GM19455 (cell line): ENCODE results near the gene SPATA46.
"Not testable (repeated sequence)": the region's sequence is repeated elsewhere in the genome, so short reads cannot be mapped to it uniquely, and the experiment has no call there.

ENCODE experiments used
- ATAC-seq: cut with Tn5 transposase; IDR thresholded peaks from one replicate; pipeline ENCODE4 v1.9.1; 2021; ENCODE audit not compliant: unreplicated experiment

The SPATA46 gene, protein sequence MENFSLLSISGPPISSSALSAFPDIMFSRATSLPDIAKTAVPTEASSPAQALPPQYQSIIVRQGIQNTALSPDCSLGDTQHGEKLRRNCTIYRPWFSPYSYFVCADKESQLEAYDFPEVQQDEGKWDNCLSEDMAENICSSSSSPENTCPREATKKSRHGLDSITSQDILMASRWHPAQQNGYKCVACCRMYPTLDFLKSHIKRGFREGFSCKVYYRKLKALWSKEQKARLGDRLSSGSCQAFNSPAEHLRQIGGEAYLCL

GRCh38 chr1:162376691-162377090, at the start of gene SPATA46:
TSS of gene SPATA46 (minus strand) at chr1:162376854. CDS start at chr1:162376790, 64 bp downstream.
- ATAC-seq, result no peak

GRCh38 chr1:162422662-162423375, 46.2 kb upstream of the SPATA46 start:
- ATAC-seq, result no peak

DNA sequence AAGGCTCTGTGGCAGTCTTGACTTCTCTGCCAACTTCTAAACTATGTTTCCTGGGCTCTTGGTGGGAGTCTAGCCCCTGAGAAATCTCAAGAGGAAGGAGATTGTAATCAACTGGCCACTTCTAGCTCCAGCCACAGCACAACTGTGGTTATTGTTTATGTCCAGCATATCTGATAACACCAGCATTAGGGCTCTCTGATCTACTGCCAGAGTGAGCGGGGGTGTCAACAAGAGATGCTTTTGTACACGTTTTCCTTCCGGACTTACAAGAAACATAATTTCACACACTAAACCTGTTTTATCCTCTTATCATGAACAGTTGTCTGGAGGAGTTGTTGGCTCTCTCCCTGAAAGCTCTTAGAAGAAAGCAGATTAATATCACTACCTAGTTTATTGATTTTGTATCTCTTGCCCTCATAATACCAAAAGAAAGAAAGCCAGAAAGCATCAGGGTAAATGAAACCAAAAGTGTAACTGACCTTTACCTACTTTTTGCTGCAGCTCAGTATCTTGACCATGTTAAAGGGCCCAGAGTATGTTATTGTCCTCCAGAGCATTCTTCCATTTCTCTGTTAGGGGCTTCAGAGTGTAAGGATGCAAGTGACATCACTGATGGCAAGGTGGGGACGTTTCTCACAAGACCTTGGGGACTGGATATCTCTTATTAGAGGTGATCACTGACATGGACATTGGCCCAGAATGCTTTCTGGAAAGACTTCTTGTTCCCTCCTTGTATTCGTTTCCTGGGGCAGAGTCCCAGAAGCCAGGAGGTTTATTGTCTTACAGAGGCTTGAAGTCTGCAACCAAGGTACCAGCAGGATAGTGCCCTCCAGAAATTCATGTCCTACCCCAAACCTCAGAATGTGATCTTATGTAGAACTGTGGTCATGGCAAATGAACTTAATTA, 44.9 kb upstream of the SPATA46 start:
- ATAC-seq, result no peak

GRCh38 chr1:162420120-162420519, 43.5 kb upstream of the SPATA46 start:
- no peak for ATAC-seq

DNA sequence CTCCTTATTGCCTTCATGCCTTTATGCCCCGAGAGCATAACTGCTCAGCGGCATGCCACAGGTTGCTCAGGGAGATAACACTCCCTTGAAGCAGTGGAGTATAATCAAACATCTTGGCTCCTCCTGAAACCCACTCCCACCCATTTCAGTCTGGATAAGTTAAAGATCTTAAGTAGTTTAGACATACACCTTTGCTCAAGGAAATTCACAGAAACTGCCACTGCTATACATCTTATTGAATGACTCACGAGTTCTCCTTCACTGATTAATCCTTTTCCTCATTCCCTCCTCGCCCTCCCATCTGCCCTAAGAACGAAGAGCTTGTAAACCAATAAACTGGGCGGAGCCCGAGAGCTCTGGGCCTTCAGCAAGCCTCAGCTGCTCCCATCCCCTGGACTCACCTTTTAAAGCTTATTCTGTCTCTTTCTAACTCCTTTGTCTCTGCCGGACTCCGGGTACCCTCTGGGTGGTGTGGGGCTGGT, 42.8 kb upstream of the SPATA46 start:
- not testable (repeated sequence) for ATAC-seq

DNA sequence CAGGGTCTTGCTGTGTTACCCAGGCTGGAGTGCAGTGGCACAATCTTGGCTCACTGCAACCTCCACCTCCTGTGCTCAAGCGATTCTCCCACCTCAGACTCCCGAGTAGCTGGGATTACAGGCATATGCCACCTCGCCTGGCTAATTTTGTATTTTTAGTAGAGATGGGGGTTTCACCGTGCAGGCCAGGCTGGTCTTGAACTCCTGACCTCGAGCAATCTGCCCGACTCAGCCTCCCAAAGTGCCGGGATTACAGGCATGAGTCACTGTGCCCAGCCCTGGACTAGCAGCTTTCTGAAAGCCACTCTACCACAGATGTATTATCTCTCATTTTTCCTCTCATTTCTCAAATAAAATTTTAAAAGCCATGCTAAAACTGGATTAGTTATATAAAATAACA, 41.9 kb upstream of the SPATA46 start:
- ATAC-seq, result not testable (repeated sequence)

GRCh38 chr1:162417650-162418049, 41.0 kb upstream of the SPATA46 start:
- no peak for ATAC-seq

- ATAC-seq, result no peak
Observed at GRCh38 chr1:162416909-162417308, 40.3 kb upstream of the SPATA46 start.

- ATAC-seq, result no peak
Observed at GRCh38 chr1:162416215-162416614, 39.6 kb upstream of the SPATA46 start.

- no peak for ATAC-seq
Observed at GRCh38 chr1:162412002-162412401, 35.3 kb upstream of the SPATA46 start, which contains the start of gene SH2D1B. TSS of gene SH2D1B (minus strand) at chr1:162412136. CDS start at chr1:162412016, 120 bp downstream.

GRCh38 chr1:162407539-162407938, 30.9 kb upstream of the SPATA46 start:
- ATAC-seq, result no peak

DNA sequence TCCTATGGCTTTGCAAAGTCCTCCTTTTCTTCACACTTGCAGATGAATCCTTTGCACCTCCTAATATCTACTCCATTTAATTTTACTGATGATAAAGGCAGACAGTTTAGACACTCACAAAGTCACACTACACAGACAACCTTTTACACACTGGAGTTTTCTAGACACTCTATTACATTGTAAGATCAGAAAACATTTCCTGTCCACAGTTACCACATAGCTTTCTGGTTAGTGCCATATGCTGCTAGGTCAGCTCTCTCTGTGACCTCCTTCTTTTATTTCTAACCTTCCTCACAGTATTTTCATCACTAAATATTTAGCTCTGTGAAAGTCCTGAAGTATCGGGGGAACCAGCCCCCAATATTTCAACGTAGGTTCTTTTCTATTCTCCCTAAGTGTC, 30.2 kb upstream of the SPATA46 start:
- no peak for ATAC-seq

DNA sequence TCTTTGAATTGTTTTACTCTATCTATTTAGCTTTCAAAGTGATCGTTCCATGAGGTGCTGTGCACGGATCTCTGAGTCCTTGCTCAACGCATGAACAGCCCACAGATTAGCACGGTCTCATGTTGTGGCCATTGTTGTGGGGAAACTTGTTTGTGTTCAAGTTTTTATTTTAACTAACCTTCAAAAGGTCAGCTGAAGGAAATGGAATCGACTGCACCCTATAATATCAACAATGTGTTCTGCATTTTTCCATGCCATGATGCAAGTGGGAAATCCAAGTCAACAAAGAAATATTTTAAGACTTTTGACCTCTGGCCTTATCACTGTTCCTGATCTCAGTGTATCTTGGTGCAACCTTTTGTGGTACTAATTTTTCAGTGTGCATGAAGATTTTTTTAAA, 29.1 kb upstream of the SPATA46 start:
- no peak for ATAC-seq

GRCh38 chr1:162404550-162405160, 28.0 kb upstream of the SPATA46 start:
- no peak for ATAC-seq

DNA sequence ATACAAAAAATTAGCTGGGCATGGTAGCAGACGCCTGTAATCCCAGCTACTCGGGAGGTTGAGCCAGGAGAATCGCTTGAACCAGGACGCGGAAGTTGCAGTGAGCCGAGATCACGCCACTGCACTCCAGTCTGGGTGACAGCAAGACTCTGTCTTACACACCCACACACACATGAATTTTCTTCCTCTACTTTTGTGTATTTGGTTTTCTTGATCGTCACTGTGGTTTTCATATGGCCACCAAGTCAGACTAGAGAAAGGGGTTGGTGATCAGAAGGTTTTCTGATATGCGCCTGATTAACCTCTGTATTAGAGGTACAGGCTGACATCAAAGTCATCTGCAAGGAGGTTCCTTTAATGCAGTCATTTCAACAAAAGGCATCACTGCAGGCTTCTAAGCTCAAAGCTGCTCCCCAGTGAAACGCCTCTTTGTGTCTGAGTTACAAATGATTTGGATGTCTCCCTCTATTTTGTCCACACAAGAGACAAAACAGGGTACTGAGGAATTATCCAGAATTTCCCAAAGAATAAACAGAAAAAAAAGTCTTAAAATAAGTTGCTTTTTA, 24.2 kb upstream of the SPATA46 start:
- ATAC-seq, result no peak

GRCh38 chr1:162398999-162399580, 22.4 kb upstream of the SPATA46 start:
- no peak for ATAC-seq

GRCh38 chr1:162397943-162398560, 21.4 kb upstream of the SPATA46 start:
- no peak for ATAC-seq

- no peak for ATAC-seq
Observed at GRCh38 chr1:162397039-162397448, 20.4 kb upstream of the SPATA46 start.

DNA sequence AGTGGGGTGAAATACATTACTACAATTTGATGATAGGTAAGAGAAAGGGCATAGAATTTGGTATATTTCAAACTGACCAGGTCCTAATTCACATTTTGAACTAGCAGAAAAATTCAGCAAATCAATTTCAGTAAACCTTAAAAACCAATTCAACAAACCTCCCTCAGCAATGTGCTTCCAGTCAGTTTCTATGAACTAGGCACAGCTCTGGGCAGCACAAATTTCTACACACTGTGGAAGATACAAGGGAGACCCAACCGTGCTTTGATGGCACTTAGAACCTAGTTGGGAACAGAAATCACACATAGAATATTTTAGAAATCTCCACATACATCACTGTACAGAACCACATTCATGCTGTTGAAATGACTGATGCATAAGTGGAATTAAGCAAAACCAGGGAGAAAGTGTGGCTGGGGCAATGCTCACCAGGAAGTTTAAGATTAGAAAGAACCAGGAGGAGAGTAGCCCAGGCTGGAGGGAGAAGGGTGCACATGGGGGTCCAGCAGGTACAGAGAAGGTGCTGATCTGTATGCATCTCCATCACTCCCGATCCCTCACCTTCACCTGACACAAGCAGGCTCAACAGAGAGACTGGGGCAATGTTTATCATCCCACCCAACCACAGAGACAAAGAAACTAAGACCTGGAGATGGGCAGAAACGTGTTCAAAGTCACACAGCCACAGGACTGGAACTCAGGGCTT, 19.7 kb upstream of the SPATA46 start:
- no peak for ATAC-seq
